ENCODE measurements around the gene NLE1. TPM values are rescaled to one million over a fixed set of nuclear protein-coding genes. Genes with fewer than 3 reads are reported as not detected.

The NLE1 gene
- polyA plus RNA-seq, 10 donors: 10.1 to 17.9 (median 14.7) TPM

DNA sequence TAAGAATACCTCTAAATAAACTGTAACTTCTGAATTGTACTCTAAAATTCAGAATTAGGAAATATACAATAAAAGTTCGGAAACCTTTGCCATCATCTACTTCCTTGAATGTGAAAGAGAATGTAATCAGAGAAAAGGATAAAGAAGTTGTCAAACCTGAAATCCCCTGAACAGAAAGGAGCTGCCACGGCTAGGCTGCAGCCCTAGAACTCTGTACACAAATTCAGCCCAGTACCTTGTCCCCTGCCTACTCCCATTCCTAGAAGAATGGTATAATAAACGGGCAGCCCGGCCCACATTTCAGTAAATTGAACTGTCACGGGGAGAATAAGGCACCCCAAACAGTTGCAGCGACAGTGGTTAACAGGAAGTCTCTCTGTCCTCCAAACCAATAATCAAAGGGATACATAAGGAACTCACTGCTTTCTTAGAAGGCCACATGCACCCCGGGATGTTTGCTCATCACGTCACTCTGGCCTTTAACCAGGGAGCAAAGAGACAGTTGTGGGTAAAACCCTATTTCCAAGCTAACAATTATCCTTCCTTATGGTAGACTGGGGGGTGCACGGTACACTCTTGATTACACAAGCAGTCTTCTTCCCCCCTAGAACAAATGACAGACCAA, 54.3 kb downstream of the NLE1 start:
- peak in 1 of 3 donors; percentile 0 for DNase-seq

DNA sequence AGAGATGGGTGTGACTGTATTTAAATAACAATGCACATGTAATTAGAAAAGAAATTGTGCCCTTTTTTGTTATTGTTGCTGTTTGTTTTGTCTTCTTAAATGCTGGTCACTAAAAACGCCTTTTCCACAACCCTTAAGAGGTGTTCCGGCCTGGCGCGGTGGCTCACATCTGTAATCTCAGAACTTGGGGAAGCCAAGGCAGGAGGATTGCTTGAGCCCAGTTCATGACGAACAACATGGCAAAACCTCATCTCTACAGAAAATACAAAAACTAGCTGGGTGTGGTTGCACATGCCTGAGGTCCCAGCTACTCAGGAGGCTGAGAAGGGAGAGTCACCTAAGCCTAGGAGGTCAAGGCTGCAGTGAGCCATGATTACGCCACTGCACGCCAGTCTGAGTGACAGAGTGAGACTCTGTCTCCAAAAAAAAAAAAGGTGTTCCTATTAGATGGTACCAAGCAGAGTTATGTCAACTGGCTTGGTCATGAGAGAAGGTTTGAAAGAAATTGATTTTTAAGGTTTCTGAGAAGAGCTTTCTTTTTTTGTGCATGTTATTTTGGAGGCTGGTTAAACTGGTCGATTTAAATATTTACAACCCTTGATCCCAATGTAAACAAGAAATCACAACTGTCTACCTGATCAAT, 55.1 kb downstream of the NLE1 start:
- no peak for DNase-seq

DNA sequence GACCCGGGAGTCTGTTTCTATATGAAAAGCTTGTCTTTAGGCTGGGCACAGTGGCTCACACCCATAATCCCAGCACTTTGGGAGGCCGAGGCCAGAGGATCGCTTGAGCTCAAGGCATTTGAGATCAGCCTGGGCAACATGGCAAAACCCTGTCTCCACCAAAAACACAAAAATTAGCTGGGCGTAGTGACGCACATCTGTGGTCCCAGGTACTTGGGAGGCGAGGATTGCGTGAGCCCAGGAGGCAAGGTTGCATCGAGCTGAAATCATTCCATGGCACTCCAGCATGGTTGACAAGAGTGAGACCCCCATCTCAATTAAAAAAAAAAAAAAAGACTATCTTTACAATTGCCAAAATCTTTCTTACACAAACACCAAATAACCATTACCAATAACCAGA, 55.9 kb downstream of the NLE1 start:
- no peak for DNase-seq

DNA sequence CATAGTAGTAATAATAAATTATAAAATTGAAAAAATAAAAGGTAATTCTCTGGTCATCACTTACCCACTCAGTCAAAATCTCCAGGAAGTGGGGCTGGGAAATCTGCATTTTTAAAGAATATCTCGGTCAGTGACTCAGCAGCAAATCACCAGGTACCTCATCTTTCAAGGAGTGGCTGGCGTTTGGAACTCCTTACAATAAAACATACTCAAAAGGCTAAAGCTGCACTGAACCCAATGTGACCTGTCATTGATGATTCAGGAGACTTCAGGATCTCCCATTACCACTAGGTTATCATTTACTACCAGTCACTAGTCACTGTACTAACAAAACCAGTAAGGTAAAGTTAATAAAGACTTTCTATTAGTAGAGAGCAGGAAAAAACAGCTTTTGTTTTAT, 57.1 kb downstream of the NLE1 start:
- peak in 1 of 3 donors; percentile 6 for DNase-seq

DNA sequence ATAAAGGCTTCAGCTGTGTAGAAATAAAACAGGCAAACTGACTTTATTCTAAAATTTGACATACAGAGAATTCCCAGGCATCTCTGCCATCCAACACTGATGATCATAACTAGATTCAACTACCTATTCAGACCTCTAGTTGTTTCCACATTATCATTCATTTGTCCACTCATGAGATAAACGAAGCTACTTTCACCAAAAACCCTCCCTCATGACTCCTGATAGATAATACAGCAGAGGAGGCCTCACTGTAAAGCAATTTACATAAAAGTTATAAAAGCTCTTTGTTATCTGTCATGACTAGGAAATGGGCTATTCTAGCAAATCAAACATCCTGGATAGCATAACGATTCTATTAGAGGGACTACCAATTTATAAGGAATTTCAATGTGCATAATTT, 59.0 kb downstream of the NLE1 start:
- no peak for DNase-seq

DNA sequence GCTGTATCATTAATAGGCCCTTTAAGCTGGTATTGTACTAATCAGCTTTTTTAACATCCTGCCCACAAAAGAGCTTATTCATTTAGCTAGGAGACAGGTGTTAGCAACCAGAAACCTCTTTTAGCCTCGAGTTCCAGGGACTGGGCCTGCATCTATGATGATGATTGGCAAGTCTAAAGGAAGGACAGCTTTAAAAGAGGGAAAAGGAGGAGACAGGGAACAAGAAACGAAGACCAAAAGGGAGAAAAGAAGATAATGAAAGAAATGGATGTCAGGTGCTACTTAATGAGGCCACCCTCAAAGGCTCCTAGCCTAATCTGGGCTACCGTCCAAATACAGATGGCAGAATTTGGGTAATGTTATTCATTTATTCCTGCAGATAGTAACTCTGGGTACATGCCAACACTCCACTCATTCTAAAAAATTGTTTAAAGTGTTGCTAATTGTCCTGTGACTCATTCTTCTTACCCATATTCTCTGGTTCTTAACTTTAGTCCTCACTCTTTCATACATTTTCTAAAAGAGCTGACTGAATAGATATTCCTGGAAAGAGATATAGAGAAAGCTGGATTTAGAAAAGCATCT, 59.9 kb downstream of the NLE1 start:
- peak in 1 of 3 donors; percentile 70 for DNase-seq

DNA sequence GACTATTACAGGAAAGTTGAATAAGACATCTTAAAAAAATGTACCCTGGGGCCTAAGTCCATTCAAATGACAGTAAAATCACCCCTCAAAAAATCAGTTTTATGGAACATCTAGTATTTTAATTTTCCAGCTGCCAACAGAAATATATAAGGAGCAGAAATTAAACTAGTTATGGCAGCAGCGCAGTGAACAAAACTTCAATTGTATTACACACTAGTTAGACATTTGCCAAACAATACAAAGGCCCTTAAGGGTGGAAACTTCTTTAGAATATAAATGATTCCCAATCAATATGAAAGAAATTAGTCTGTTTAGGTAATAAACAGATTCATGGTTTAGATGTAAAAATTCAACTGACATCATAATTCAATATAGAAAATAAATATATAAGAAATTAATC, 60.5 kb downstream of the NLE1 start:
- DNase-seq: no peak

DNA sequence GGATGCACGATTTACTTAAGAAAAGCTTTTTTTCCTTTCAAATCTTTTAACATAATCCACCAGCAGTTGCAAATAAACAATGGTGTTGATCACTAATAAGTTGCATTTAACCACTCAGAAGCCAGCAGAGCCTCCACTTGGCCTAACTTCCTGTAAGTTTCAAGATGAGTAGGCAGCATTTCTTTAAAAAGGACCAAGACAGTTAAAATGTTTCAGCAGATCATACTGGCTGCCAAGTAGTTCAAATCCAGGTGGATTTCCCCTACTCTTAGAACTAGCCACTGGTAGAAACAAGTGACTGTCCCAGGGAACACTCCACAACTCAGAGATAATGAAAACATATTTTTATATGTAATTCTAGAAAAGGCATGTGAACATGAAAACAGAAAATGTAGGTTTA, 61.6 kb downstream of the NLE1 start:
- DNase-seq: no peak

DNA sequence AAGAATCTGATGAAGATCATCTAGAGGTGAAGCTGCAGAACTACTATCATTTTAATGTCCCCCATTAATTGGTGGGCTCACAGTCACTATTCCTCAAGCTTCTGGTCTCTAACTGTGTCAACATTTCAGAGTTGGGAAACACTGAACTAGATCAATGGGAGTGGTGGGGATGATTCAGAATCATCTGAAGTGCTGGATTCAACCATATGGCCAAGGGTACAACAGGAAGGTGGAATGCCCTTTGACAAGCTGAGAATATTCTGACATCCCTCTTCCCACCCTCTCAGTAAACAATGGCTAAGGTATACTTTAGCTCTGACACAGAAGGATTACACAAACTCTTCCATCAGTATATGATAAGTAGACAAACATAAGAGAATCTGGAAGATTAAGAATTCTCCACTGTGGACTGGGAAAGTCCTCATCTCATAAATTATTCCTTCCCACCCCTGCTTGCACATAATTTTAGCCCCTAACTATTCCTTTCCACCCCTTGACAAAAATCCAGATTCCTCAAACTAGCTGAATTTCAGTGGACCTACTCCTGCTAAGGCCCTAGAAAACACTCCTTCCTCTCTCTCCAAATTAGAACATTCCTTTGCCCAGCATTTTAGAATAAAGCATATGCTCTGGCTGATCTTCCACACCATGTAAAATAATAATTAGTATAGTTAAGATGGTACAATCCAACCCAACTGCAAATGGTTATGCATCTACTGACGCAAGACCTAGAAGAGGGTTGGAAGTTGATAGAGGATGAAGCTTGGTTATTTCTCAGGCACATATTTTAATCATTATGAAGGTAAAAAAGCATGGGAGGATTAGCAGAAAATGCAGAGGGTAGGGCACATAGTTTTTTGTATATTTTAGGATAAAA, 62.3 kb downstream of the NLE1 start:
- no peak for DNase-seq

Other genes starting within 250 kb of the NLE1 start
- gene CCT6B, start 180.8 kb downstream of the NLE1 start, polyA plus RNA-seq (ENCODE audit: insufficient read length in 10 of 10): 1 to 10 TPM; 1.2 to 2.6 (median 1.7) TPM
- gene ZNF830, start 180.8 kb downstream of the NLE1 start, polyA plus RNA-seq (ENCODE audit: insufficient read length in 10 of 10): 10 to 100 TPM; 11.4 to 16.9 (median 13.1) TPM
- gene LIG3, start 161.8 kb downstream of the NLE1 start, polyA plus RNA-seq (ENCODE audit: insufficient read length in 10 of 10): 10 to 100 TPM; 15.2 to 28.5 (median 22.0) TPM
- gene RFFL, start 78.6 kb downstream of the NLE1 start, polyA plus RNA-seq (ENCODE audit: insufficient read length in 10 of 10): 10 to 100 TPM in 2 of 10 donors, 1 to 10 TPM in 8; 6.8 to 10.4 (median 8.7) TPM
- 1 to 10 TPM; 4.4 to 8.4 (median 7.1) TPM for gene RAD51D, start 22.4 kb downstream of the NLE1 start, polyA plus RNA-seq (ENCODE audit: insufficient read length in 10 of 10)
- under 1 TPM in 6 of 10 donors, not detected in 4; 0.11 to 0.39 (median 0.21) TPM for gene FNDC8, start 20.7 kb downstream of the NLE1 start, polyA plus RNA-seq (ENCODE audit: insufficient read length in 10 of 10)
- gene UNC45B, start 5.5 kb upstream of the NLE1 start, polyA plus RNA-seq (ENCODE audit: insufficient read length in 10 of 10): 100 to 1,000 TPM; 106 to 227 (median 184) TPM
- under 1 TPM; 0.15 to 0.58 (median 0.29) TPM for gene SLC35G3, start 52.1 kb upstream of the NLE1 start, polyA plus RNA-seq (ENCODE audit: insufficient read length in 10 of 10)
- 10 to 100 TPM in 1 of 10 donors, 1 to 10 TPM in 9; 4.8 to 10.0 (median 5.8) TPM for gene SLFN5, start 100.8 kb upstream of the NLE1 start, polyA plus RNA-seq (ENCODE audit: insufficient read length in 10 of 10)
- gene SLFN11, start 231.3 kb upstream of the NLE1 start, polyA plus RNA-seq (ENCODE audit: insufficient read length in 10 of 10): 10 to 100 TPM in 7 of 10 donors, 1 to 10 TPM in 3; 7.5 to 19.9 (median 14.2) TPM